ENCODE measurements around the gene OR11G2.
"Not testable (repeated sequence)": the region's sequence is repeated elsewhere in the genome, so short reads cannot be mapped to it uniquely, and the experiment has no call there.

OR11G2 gene, protein sequence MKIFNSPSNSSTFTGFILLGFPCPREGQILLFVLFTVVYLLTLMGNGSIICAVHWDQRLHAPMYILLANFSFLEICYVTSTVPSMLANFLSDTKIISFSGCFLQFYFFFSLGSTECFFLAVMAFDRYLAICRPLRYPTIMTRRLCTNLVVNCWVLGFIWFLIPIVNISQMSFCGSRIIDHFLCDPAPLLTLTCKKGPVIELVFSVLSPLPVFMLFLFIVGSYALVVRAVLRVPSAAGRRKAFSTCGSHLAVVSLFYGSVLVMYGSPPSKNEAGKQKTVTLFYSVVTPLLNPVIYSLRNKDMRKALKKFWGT

DNA sequence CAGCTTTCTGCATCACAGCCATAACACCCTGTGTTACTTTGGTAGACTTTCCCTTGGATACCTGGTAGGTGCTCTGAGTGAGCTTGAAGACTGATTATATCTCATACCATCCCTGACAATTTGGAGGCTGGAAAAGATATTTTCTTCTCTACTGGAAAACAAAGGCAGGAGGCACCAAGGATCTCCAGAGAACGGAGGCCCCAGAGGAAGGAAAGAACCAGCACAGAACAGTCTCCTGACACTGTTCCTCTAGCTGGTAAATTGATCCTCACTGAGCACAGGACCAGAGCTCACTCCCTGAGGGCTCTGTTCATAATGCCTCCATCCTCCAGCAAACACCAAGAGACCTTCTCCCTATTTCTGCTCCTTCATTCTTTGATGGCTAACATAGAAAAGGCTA lies at the start of gene OR11G2:
OR11G2 (plus strand) TSS at position 301 of the 400 bp plus-strand sequence. CDS start 6,542 bp downstream, outside the sequence.
- DNase-seq = no peak

DNA sequence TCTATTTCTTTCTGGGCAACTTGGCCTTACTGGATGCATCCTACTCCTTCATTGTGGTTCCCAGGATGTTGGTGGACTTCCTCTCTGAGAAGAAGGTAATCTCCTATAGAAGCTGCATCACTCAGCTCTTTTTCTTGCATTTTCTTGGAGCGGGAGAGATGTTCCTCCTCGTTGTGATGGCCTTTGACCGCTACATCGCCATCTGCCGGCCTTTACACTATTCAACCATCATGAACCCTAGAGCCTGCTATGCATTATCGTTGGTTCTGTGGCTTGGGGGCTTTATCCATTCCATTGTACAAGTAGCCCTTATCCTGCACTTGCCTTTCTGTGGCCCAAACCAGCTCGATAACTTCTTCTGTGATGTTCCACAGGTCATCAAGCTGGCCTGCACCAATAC lies 46.8 kb upstream of the OR11G2 start:
- DNase-seq = no peak

DNA sequence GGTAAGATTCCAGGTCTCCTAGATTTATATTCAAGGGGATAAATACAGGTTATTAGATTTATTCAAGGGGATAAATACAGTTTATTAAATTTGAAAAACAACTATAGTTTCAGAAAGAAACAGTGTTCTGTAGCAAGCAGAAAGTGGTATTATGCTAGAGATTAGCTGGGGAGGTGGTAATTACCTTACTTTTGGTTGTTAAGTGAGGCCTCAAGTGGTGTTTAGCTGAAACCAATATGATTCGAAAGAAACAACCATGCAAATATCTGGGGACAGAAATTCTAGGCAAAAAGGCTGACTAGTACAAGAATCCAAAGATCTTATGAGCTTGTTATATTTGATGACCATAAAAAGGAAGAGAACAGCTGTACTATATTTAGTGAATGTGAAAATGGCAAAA lies 45.9 kb upstream of the OR11G2 start:
- DNase-seq = no peak

DNA sequence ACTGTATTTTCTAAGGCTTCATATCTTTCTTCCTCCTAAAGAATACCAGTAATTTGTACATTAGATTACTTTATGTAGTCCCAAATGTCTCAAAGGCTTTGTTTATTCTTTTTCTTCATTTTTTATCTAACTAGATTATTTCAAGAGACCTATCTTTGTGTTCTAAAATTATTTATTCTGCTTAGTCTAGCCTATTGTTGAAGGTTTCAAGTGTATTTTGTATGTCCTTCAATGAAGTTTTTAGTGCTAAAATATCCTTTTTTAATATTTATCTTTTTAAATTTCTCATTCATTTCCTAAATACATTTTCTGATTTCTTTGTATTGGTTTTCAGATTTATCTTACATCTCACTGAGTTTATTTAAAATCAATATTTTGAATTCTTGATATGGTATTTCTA lies 26.2 kb upstream of the OR11G2 start:
- DNase-seq = no peak

DNA sequence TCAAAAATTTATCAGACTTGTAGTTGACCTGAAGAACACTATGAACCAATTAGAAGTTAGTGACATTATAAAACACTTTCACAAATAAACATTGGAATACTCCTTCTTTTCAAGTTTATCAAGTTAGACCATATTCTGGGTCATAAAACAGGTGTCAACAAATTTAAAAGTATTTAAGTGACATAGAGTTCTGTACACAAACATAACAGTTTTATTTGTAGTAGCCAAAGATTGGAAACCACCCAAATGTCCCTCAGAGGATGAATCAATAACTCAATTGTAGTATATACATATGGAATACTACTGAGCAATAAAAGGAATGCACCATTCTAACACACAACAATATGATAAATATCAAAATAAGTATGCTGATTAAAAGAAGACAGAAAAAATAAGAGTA lies 23.6 kb upstream of the OR11G2 start:
- no peak for DNase-seq

DNA sequence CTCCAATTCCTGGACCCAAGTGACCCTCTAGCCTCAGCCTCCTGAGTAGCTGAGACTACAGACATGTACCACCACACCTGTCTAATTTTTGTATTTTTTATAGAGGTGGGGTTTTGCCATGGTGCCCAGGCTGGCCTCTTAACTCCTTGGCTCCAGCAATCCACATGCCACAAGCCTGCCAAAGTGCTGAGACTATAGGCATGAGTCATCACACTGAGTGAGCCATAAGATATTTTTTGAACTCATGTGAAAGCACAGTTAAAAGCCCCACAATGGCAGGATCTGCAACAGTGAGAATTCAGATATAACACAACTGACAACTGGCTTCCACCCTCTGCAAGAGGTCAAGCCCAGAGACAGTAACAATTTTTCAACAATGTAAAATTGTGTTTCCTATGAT lies 20.8 kb upstream of the OR11G2 start:
- not testable (repeated sequence) for DNase-seq

DNA sequence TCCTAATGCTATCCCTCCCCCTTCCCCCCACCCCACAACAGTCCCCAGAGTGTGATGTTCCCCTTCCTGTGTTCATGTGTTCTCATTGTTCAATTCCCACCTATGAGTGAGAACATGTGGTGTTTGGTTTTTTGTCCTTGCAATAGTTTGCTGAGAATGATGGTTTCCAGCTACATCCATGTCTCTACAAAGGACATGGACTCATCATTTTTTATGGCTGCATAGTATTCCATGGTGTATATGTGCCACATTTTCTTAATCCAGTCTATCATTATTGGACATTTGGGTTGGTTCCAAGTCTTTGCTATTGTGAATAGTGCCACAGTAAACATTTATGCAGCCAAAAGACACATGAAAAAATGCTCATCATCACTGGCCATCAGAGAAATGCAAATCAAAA lies 16.5 kb upstream of the OR11G2 start:
- not testable (repeated sequence) for DNase-seq

DNA sequence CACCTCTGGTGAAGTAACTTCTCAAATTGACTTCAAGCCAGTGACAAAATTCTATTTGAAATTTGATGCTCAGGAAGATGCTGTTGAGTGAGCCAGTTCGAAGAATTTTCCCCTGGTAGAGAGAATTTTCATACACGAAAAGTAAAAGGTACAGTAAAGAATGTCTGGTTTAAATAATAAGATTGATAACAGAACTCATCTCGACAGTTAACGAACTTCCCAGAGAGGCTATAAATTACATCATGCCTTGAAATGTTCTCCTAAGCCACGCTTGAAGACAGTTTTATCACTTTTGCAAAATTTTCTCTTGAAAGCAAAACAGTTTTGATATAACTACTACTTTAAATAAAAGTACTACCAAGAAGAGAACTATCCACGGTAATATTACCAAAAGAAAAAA lies 14.4 kb upstream of the OR11G2 start:
- no peak for DNase-seq

DNA sequence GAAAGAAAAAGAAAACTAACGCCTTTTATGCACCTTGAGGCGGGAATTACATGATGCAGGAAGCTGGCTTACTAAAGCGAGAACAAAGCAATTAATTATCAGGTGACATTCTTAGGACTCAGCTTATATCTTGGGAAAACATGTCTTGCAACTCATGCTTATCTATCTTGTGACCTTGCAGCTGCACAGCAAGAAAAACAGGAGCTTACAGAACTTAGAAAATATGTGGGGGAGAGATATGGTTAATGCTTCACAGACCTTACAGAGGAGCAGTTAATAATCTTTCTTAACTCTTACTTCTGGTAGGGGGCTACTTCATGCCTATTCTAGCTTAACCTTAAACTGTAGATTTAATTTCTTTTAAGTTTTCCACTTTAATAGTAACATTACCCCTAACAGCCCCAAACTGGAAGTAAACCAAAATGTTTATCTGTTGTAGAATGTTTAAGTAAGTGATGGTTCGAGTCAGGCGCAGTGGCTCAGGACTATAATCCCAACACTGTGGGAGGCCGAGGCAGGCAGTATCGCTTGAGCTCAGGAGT lies 13.2 kb upstream of the OR11G2 start:
- no peak for DNase-seq

DNA sequence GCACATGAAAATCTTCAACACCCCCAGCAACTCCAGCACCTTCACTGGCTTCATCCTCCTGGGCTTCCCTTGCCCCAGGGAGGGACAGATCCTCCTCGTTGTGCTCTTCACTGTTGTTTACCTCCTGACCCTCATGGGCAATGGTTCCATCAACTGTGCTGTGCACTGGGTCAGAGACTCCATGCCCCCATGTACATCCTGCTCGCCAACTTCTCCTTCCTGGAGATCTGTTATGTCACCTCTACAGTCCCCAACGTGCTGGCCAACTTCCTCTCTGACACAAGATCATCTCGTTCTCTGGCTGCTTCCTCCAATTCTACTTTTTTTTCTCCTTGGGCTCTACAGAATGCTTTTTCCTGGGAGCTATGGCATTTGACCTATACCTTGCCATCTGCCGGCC lies 11.5 kb upstream of the OR11G2 start:
- DNase-seq = no peak

DNA sequence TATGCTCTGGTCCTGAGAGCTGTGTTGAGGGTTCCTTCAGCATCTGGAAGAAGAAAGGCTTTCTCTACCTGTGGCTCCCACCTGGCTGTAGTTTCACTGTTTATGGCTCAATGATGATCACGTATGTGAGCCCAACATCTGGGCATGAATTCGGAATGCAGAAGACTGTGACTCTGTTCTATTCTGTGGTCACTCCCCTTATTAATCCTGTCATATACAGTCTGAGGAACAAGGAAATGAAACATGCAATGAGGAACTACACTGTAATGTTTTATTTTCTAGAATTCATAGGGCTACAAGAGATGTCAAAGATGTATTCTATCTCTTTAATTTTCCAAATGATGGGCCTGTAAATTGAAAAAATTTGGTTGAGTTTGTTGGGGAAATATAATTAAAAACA lies 10.8 kb upstream of the OR11G2 start:
- no peak for DNase-seq

DNA sequence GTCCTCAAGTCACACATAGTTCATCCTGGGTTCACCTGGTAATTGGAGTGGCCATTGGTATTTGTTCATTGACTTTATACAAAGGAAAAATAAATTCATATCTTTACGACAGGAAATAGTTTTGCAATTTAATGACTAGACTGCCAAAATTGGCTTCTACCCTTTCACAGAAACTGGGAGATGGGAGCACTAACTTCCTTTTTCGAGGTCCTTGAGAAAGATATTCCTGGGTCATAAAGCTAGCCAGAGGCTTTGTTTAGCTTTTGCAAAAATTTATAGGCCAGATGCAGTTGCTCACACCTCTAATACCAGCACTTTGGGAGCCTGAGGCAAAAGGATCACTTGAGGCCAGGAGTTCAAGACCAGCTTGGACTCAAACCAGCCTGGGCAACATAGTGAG lies 10.2 kb upstream of the OR11G2 start:
- no peak for DNase-seq

DNA sequence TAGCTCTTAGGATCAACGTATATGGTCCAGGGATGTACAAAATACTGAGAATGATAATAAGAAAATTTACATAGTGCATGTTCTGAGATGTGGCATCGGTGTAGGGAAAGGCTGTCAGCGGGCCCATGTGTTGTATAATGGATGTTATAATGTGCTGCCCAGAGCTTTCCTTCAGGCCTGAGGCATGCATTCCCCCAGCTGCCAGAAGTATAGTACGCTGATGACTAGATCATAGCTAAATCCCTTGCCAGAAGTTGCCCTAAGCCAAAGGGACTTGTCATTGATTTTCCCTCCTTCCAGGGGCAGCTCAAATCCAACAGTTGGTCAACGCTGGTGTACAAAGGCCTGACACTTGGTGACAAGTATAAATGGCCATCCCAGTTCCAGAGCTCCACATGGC lies 6.5 kb upstream of the OR11G2 start:
- DNase-seq = no peak

DNA sequence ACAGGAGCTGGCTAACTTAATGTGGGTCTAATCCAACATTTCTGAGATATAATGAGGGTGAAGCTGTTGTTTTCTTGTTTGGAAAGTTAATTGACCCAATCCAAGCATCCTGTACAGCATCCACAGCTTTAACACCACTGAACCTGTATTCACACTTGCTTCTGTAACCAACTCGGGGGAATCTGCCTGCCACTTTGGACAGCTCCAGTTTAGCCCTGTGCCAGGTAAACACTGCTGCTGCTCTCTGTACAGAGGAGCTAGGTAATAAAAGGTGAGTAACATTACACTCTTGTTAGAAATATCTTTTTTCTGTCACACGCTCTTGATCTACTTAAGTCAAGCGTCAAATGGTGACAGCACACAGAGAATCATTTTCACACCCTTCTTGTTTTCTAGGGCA lies 700 bp downstream of the OR11G2 start:
- DNase-seq = no peak

DNA sequence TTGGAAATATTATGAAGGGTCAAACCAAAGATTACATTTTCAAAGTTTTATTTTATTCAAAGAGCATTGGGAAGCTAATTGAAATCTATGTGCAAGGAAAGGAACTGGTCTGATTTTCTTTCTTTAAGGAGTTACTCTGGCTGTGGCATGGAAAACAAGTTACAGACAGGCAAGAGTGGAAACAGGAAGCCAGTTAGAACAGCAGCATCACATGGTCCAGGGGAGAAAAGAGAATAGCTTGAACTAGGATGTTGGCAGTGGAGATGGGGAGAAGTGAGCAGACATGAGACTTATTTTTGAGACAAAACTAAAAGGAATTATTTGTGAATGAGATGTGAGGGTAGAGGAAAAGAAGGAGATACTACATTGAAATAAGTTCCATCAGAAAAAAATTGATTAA lies 3.4 kb downstream of the OR11G2 start:
- DNase-seq = no peak

DNA sequence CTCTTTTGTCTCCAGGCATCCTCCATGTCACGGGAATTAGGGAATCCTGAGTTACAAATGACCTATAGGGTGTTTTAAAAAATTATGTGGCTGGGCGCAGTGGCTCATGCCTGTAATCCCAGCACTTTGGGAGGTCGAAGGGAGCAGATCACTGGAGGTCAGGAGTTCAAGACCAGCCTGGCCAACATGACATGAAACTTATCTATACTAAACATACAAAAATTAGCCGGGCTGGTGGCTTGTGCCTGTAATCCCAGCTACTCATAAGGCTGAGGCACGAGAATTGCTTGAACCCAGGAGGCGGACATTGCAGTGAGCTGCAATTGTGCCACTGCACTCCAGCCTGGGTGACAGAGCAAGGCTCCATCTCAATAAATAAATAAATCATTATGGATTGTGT lies 4.5 kb downstream of the OR11G2 start:
- not testable (repeated sequence) for DNase-seq

DNA sequence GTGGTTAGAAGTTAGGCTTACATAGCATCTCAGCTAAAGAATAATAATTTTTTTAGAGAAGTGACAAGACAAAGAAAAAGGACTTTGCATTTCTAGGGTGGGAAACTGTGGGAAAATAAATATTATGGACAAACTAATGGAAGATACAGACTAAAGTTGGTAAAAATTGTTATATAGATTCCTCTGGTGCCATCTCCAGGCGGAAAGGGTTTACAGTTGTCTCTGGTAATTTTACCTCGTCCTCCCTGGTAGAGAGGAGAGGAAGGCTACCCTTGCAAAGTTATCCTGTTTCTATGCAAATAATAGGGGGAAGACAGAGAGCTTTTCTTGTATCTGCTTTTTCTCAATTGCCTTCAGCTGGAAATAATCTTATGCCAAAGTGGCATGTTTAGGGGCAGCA lies 5.2 kb downstream of the OR11G2 start:
- no peak for DNase-seq

DNA sequence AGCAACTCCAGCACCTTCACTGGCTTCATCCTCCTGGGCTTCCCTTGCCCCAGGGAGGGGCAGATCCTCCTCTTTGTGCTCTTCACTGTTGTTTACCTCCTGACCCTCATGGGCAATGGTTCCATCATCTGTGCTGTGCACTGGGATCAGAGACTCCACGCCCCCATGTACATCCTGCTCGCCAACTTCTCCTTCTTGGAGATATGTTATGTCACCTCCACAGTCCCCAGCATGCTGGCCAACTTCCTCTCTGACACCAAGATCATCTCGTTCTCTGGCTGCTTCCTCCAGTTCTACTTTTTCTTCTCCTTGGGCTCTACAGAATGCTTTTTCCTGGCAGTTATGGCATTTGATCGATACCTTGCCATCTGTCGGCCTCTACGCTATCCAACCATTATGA lies 6.8 kb downstream of the OR11G2 start:
- DNase-seq = no peak

DNA sequence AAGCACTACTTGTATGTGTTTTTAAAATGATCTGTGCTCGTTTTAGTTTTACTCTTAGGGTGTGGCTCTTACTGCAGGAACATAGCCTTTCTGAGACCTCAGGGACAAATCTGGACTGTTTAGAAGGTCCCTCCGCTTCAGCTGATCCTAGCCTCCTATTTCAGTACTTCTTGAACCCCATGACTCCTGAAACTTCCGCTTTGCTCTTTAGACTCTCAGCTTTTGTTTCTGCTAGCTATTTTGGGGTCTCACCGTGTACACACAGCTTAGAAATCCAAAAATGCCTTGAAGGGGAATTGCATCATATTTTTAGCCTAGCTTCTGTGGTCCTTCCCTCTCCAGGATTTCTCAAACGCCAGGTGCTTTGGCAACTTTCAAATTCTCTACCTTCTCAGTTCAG lies 8.3 kb downstream of the OR11G2 start:
- DNase-seq = no peak

DNA sequence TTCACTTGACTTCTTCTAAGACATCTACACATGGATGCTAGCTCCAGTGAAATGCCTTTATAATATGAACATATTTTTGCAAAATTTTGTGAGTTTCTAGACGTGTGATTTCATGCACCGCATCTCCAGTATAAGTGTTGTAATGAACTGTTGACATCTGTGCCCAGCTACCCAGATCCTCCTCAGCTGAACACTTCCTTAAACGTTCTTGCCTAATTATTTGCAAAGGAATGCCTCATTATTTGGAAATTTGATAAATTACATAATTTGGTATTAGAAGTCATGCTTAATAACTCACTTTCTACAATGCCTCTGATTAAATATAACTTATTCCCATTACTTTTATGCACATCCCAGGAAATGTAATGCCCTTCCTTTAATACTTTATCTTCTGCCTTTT lies 14.0 kb downstream of the OR11G2 start:
- no peak for DNase-seq

DNA sequence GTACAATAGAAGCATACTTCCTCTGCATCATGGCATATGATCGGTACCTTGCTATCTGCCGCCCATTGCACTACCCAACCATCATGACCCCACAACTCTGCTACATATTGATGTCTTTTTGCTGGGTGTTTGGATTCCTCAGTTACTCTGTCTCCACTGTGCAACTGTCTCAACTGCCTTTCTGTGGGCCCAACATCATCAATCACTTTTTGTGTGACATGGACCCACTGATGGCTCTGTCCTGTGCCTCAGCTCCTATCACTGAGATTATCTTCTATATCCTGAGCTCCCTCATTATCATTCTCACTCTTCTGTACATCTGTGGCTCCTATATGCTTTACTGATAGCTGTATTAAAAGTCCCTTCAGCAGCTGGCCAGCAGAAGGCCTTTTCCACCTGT lies 18.9 kb downstream of the OR11G2 start:
- no peak for DNase-seq

DNA sequence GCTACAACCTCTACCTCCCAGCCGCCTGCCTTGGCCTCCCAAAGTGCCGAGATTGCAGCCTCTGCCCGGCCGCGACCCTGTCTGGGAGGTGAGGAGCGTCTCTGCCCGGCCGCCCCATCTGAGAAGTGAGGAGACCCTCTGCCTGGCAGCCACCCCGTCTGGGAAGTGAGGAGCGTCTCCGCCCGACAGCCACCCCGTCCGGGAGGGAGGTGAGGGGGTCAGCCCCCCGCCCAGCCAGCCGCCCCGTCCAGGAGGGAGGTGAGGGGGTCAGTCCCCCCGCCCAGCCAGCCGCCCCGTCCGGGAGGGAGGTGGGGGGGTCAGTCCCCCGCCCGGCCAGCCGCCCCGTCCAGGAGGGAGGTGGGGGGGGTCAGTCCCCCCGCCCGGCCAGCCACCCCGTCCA lies 21.7 kb downstream of the OR11G2 start:
- not testable (repeated sequence) for DNase-seq

DNA sequence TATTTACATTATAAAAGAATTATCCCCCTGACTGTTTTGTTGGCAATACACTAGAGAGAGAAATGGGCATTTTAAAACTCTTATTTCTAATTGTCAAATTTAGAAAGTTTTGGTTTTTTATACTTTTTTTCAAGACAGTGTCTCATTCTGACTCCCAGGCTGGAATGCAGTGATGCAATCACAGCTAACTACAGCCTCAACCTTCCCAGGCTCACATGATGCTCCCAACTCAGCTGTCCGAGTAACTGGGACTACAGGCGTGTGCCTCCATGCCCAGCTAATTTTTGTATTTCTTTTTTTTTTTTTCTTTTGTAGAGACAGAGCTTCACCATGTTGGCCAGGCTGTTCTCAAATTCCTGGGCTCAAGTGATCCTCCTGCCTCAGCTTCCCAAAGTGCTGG lies 24.5 kb downstream of the OR11G2 start:
- DNase-seq = no peak

DNA sequence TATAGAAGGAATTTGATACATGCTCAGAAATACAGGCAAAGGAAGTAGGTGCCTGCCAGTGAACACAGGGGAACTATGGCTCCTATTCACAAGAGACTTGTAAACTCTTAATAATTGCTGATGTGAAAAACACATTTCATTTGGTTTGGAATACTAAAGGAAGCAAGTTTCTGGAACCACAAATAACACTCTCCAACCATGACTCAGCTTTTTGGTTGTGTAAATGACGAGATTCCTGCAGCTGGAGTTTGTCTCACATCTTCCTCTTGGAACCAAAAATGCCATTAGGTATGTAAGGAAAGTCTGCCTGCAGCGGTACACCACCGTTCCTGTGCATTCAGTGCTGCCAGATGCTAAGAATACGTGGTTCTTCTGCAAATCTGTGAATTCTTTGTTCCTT lies 28.3 kb downstream of the OR11G2 start:
- no peak for DNase-seq

DNA sequence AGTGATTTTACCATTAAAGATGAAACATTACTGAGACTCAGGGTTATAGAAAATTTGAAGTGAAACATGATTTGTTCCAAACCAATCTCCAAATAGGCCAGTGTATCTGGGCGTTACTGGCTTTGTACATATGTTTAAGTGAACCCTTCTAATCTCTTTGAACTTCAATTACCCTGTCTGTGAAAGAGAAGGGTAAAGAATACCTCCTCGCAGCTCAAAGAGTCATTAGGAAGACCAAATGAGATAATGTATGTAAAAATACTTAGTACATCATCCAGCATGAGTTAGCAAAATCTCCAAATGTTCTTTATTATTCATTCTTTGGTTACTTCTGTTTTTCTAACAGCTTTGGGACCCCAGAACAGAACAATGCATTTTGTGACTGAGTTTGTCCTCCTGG lies 32.7 kb downstream of the OR11G2 start, which contains the start of gene OR11H6:
OR11H6 (plus strand) TSS at position 301 of the 400 bp plus-strand sequence; CDS start at position 301, 0 bp downstream.
- no peak for DNase-seq

Measured in GDM1 (cell line).